Glutamatergic neuron (in vitro differentiated cells): ENCODE results near the gene PALM. TPM values are rescaled to one million over a fixed set of nuclear protein-coding genes. Genes with fewer than 3 reads are reported as not detected.
"Not testable (repeated sequence)": the region's sequence is repeated elsewhere in the genome, so short reads cannot be mapped to it uniquely, and the experiment has no call there.

Experiments
- DNase-seq: peaks from one replicate; pipeline ENCODE4 v3.0.0; 2022
- H3K27ac Mint-ChIP-seq: one replicate; pipeline ENCODE4 v1.8.0; 2020; ENCODE audit warnings: mild to moderate bottlenecking, mixed read lengths, inconsistent platforms; ENCODE audit not compliant: unreplicated experiment
- H3K27me3 Mint-ChIP-seq: one replicate; pipeline ENCODE4 v1.8.0; 2020; ENCODE audit warnings: mild to moderate bottlenecking, moderate library complexity, mixed read lengths, inconsistent platforms; ENCODE audit not compliant: unreplicated experiment
- H3K36me3 Mint-ChIP-seq: one replicate; pipeline ENCODE4 v1.8.0; 2020; ENCODE audit warnings: mild to moderate bottlenecking, mixed read lengths, inconsistent platforms; ENCODE audit not compliant: unreplicated experiment
- H3K4me1 Mint-ChIP-seq: one replicate; pipeline ENCODE4 v1.8.0; 2020; ENCODE audit warnings: mild to moderate bottlenecking, low read depth, mixed read lengths, inconsistent platforms; ENCODE audit not compliant: unreplicated experiment
- H3K4me3 Mint-ChIP-seq: one replicate; pipeline ENCODE4 v1.8.0; 2020; ENCODE audit warnings: mild to moderate bottlenecking, mixed read lengths, inconsistent platforms; ENCODE audit not compliant: unreplicated experiment
- H3K9me3 Mint-ChIP-seq: one replicate; pipeline ENCODE4 v1.8.0; 2020; ENCODE audit warnings: mild to moderate bottlenecking, moderate library complexity, mixed read lengths, inconsistent platforms; ENCODE audit not compliant: unreplicated experiment
- CTCF ChIP-seq: fragments of 200-600 bp; sonication (generic); IDR thresholded peaks from one replicate; pipeline ENCODE4 v1.5.0; 2021; ENCODE audit not compliant: partially characterized antibody, unreplicated experiment
- total RNA-seq: library from RNA; stranded (reverse); fragmentation: NEBNext Ultra II Directional; extraction: Animal tissue kit (Norgen Biotek cat#: 25700); gene quantifications from one replicate; pipeline ENCODE4 v1.2.1, GENCODE V29; 2021; ENCODE audit not compliant: unreplicated experiment

The PALM gene
- total RNA-seq, 1 donor from 2014 or later = 349 TPM

DNA sequence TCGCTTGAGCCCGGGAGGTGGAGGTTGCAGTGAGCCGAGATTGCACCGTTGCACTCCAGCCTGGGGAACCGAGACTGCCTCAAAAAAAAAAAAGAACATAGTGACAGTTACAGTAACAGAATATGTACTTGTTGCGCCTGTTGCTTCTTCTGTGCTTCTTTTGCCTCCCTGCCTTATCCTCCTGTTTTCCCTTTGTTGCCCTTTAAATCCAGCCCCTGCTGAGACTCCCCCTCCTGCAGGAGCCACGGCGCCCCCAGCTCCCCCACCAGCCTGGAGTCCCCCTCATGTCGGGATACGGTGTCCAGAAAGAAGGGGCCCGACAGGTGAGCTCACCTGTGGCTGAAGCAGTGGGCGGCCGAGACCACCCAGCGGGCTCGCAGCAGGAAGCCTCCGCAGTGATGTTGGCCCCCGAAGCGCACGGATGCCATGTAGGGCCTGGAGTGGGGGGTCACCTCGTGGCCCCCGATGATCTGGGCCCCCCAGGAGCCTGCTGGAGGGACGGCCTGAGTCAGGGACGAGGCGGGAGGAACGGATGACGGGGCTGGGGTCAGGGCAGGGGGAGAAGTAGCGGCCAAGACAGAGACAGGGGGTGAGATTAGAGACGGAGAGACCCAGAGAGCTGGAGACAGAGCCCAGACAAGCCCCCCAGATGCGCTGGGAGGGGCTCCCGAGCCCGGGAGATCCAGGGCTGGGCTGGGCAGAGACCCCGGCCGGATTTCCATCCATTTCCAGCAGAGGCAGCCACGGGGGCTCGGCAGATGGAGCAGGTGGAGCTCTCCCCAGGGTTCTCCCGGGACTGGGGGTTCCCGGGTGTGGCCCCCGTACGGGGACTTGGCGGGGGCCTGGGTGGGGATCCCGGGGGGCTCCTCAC is 14.0 kb upstream of the PALM start:
- no peak for DNase-seq
- Mint-ChIP-seq H3K27me3 (no peaks in the 10 kb centered on the region), H3K36me3 (no peaks in the 10 kb centered on the region), H3K27ac (no peak overlapping the region), H3K4me1 (no peaks in the 10 kb centered on the region), H3K9me3 (peaks cover 3% of the 10 kb centered on the region), H3K4me3 (no peak overlapping the region)
- no peak for TF ChIP-seq CTCF

- H3K4me1 Mint-ChIP-seq = no peaks in the 10 kb centered on the region
- TF ChIP-seq CTCF = no peak
- no peak within 1 kb of the TSS for H3K4me3 Mint-ChIP-seq
- DNase-seq = no peak
- peaks cover 3% of the 10 kb centered on the region for H3K9me3 Mint-ChIP-seq
- no peaks in the 10 kb centered on the region for H3K27me3 Mint-ChIP-seq
- no peak within 1 kb of the TSS for H3K27ac Mint-ChIP-seq
- H3K36me3 Mint-ChIP-seq = no peaks in the 10 kb centered on the region
These were observed 13.3 kb upstream of the PALM start, which contains the start of gene PRSS57 for GRCh38 chr19:695352-695949. Gene PRSS57, minus strand, starts transcription at chr19:695452. Its CDS starts 22 bp downstream, at chr19:695430.

- not testable (repeated sequence) for DNase-seq, H3K9me3 Mint-ChIP-seq, H3K27ac Mint-ChIP-seq, H3K27me3 Mint-ChIP-seq, H3K4me1 Mint-ChIP-seq, H3K36me3 Mint-ChIP-seq, H3K4me3 Mint-ChIP-seq
These were observed 10.2 kb upstream of the PALM start for GRCh38 chr19:698529-698928.

GRCh38 chr19:699885-700284 is 8.8 kb upstream of the PALM start:
- H3K27me3 Mint-ChIP-seq, H3K4me1 Mint-ChIP-seq, H3K27ac Mint-ChIP-seq, H3K36me3 Mint-ChIP-seq, DNase-seq, H3K9me3 Mint-ChIP-seq, H3K4me3 Mint-ChIP-seq: not testable (repeated sequence)

- not testable (repeated sequence) for H3K4me1 Mint-ChIP-seq, H3K9me3 Mint-ChIP-seq, H3K27ac Mint-ChIP-seq, H3K4me3 Mint-ChIP-seq, H3K27me3 Mint-ChIP-seq, H3K36me3 Mint-ChIP-seq, DNase-seq
These were observed 5.9 kb upstream of the PALM start for GRCh38 chr19:702847-703246.

DNA sequence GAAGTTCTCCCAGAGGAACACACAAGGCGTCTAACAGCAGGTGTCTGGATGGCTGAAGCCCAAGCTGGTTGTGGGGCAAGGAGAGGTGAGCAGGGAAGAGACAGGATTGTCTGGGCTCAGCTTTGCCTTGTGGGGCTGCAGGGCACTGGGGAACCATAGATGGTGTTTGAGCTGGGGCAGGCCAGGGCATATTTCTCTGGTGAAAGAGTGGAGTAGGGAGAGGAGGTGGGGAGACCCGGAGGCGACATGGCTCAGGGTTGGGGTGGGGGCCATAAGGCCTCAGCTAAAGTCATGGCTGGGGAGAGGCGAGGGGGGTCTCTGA is 5.4 kb upstream of the PALM start:
- H3K36me3 Mint-ChIP-seq = no peaks in the 10 kb centered on the region
- no peaks in the 10 kb centered on the region for H3K4me1 Mint-ChIP-seq
- TF ChIP-seq CTCF = no peak
- peaks cover 5% of the 10 kb centered on the region for H3K9me3 Mint-ChIP-seq
- no peak for DNase-seq
- H3K27ac Mint-ChIP-seq = no peak overlapping the region
- peaks cover 6% of the 10 kb centered on the region for H3K27me3 Mint-ChIP-seq
- H3K4me3 Mint-ChIP-seq = no peak overlapping the region
